HepG2 (cell line): ENCODE measurements around the gene CNNM4. TPM values are rescaled to one million over a fixed set of nuclear protein-coding genes. Genes with fewer than 3 reads are reported as not detected.

Experiments
- ATF1 ChIP-seq: IDR thresholded peaks from 2 replicates; pipeline ENCODE4 v1.6.1; 2016; ENCODE audit warnings: mild to moderate bottlenecking, control low read depth
- DNMT3B ChIP-seq: conservative IDR thresholded peaks from 2 replicates; pipeline ENCODE4 v1.6.1; 2016; ENCODE audit warnings: missing biosample characterization, control low read depth
- ELF3 ChIP-seq: IDR thresholded peaks from 2 replicates; pipeline ENCODE4 v1.6.1; 2016; ENCODE audit warnings: missing genetic modification reagents, missing compliant biosample characterization
- GTF3A ChIP-seq: sonication (generic); formaldehyde crosslinking; conservative IDR thresholded peaks from 2 replicates; pipeline ENCODE4 v1.4.0; 2020; ENCODE audit warnings: mild to moderate bottlenecking, missing genetic modification reagents
- MAFK ChIP-seq, 2 experiments: IDR thresholded peaks in 1 of 2; conservative IDR thresholded peaks in 1 of 2; 2 replicates each; pipeline ENCODE4 v1.6.1; 2011; ENCODE audit warnings: improper control_type of control experiment in 2 of 2, low read length in 2 of 2
- MIER2 ChIP-seq: IDR thresholded peaks from 2 replicates; pipeline ENCODE4 v1.6.1; 2016; ENCODE audit warnings: missing biosample characterization, missing genetic modification reagents
- NFE2 ChIP-seq: sonication (generic); formaldehyde crosslinking; IDR thresholded peaks from 2 replicates; pipeline ENCODE4 v1.4.0; 2020; ENCODE audit warnings: missing genetic modification reagents
- NFKB2 ChIP-seq: sonication (generic); formaldehyde crosslinking; IDR thresholded peaks from 2 replicates; pipeline ENCODE4 v1.4.0; 2020; ENCODE audit warnings: missing genetic modification reagents, borderline replicate concordance
- POLR2A ChIP-seq, 2 experiments: IDR thresholded peaks; 2 replicates each; pipeline ENCODE4 v1.6.1; 2011; ENCODE audit warnings: low read depth in 2 of 2, low read length in 2 of 2, mild to moderate bottlenecking in 1 of 2, moderate library complexity in 1 of 2; ENCODE audit not compliant: insufficient read depth in 1 of 2
- POLR2AphosphoS2 ChIP-seq: IDR thresholded peaks from 2 replicates; pipeline ENCODE4 v1.6.1; 2011; ENCODE audit warnings: low read depth, low read length, improper control_type of control experiment
- SIN3A ChIP-seq: IDR thresholded peaks from 2 replicates; pipeline ENCODE4 v1.6.1; 2011; ENCODE audit warnings: low read depth, mild to moderate bottlenecking, control low read depth, low read length, borderline replicate concordance
- STAG1 ChIP-seq: sonication (generic); formaldehyde crosslinking; IDR thresholded peaks from 2 replicates; pipeline ENCODE4 v1.4.0; 2020; ENCODE audit warnings: missing genetic modification reagents
- ZBTB8A ChIP-seq: sonication (generic); formaldehyde crosslinking; IDR thresholded peaks from 2 replicates; pipeline ENCODE4 v1.4.0; 2020; ENCODE audit warnings: mild to moderate bottlenecking, low read depth, missing genetic modification reagents, borderline replicate concordance
- ZMYM2 ChIP-seq: sonication (generic); formaldehyde crosslinking; IDR thresholded peaks from 2 replicates; pipeline ENCODE4 v1.8.0; 2022; ENCODE audit warnings: mild to moderate bottlenecking, missing genetic modification reagents
- ZNF264 ChIP-seq: sonication (generic); formaldehyde crosslinking; IDR thresholded peaks from 2 replicates; pipeline ENCODE4 v1.4.0; 2020; ENCODE audit warnings: missing genetic modification reagents
- ZNF326 ChIP-seq: sonication (generic); formaldehyde crosslinking; IDR thresholded peaks from 2 replicates; pipeline ENCODE4 v1.4.0; 2020; ENCODE audit warnings: missing genetic modification reagents, borderline replicate concordance
- ZNF589 ChIP-seq: sonication (generic); formaldehyde crosslinking; conservative IDR thresholded peaks from 2 replicates; pipeline ENCODE4 v1.8.0; 2022; ENCODE audit warnings: mild to moderate bottlenecking, moderate library complexity, missing genetic modification reagents
- ZNF75D ChIP-seq: sonication (generic); formaldehyde crosslinking; IDR thresholded peaks from 2 replicates; pipeline ENCODE4 v1.8.1; 2023; ENCODE audit warnings: missing genetic modification reagents, mild to moderate bottlenecking, borderline replicate concordance
- ZNF790 ChIP-seq: sonication (generic); formaldehyde crosslinking; IDR thresholded peaks from 2 replicates; pipeline ENCODE4 v1.8.0; 2022; ENCODE audit warnings: missing genetic modification reagents, mild to moderate bottlenecking, borderline replicate concordance
- ZSCAN29 ChIP-seq: sonication (generic); formaldehyde crosslinking; conservative IDR thresholded peaks from 2 replicates; pipeline ENCODE4 v1.4.0; 2020; ENCODE audit warnings: mild to moderate bottlenecking, missing genetic modification reagents
- polyA plus RNA-seq, 8 experiments: library from polyadenylated mRNA; depleted of rRNA in 3 of 8; stranded (reverse) in 7 of 8; unstranded in 1 of 8; fragments of >200 nt; fragmentation: Illumina TruSeq in 4 of 8; extraction: Trizol in 4 of 8; gene quantifications; 2 replicates each; pipeline versions ENCODE4 v1.2.1 to v1.2.3, GENCODE V29; 2011 to 2016; ENCODE audit warnings: low read depth in 4 of 8, missing spikeins in 1 of 8, mixed read lengths in 1 of 8; ENCODE audit not compliant: insufficient read depth in 1 of 8
- total RNA-seq, 5 experiments: library from RNA; depleted of rRNA; stranded (reverse); fragments of >200 nt; fragmentation: Illumina TruSeq; extraction: Trizol; gene quantifications; 2 replicates each; pipeline ENCODE4 v1.2.3, GENCODE V29; 2016; ENCODE audit warnings: low read depth in 1 of 5
- TF ChIP-seq, protein P1 (sequence below): sonication (generic); formaldehyde crosslinking; conservative IDR thresholded peaks from 2 replicates; pipeline ENCODE4 v1.8.0; 2022; ENCODE audit warnings: mild to moderate bottlenecking, moderate library complexity, missing genetic modification reagents
- TF ChIP-seq, protein P2 (sequence below): sonication (generic); formaldehyde crosslinking; IDR thresholded peaks from 2 replicates; pipeline ENCODE4 v1.5.1; 2020; ENCODE audit warnings: missing genetic modification reagents, mild to moderate bottlenecking, borderline replicate concordance

CNNM4 gene
- total and polyA plus RNA-seq, 2 of the 13 experiments (the other 11 are each of a cell fraction or from before 2014, with no cell fraction given), result 5.9 to 8.4 TPM

DNA sequence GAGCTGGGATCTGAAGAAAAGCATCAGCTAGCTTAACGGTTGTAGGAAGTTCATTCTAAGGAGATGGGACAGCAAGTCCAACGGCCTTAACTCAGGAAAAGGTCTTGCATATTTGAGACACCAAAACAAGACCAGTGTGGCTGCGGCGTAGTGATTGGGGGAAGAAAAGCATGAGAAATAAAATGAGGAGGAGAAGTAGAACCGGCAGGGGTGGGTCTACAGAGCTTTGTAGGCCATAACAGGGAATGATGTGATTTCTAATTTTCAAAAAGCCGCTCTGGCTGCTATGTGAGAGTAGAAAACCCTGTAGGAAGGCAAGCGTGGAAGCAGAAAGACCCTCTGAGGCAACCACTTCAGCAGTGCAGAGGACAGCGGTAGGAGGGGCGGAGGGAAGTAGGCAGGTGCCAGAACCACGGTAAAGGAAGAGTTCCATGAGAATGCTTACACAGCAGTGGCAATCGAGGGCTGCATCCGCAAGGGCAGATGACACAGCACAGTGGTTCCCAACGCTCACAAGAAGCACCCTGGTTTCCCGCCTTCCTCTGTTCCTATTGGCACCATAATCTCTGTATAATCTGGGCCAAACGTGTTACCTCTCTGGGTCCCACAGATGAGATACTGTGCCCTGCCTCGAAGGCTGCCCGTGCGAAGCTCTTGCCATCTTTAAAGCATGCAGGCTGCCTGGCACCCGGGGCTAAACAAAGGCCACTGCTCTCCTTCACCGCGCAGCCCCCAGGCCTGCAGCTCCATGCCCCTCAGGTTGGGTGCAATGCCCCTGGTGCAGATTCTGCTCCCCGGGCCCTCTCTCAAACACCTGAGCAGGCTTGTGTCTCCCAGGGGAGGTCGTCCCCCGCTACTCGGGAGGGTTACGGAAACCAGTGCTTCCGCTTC lies 96.3 kb downstream of the CNNM4 start (continued):
- TF ChIP-seq GTF3A (CRISPR knock-in tag) (no peak), ZNF264 (CRISPR knock-in tag) (0 out of 2 replicates have a peak, but pooled peaks have one; percentile 11), STAG1 (CRISPR knock-in tag) (0 out of 2 replicates have a peak, but pooled peaks have one; percentile 4), ZSCAN29 (0 out of 2 replicates have a peak, but pooled peaks have one; percentile 6), POLR2AphosphoS2 (no peak), ATF1 (CRISPR knock-in tag) (no peak), MIER2 (no peak), POLR2A (IDR thresholded peaks at IDR 0.05; ENCODE audit: insufficient read depth in 1 of 2, low read depth in 2 of 2, low read length in 2 of 2) (peak in 1 of 2 experiments; percentile 72; a peak in 2 of 4 replicates), ZNF75D (CRISPR knock-in tag) (no peak), DNMT3B (0 out of 2 replicates have a peak, but pooled peaks have one; percentile 28), ZNF326 (CRISPR knock-in tag) (no peak), NFE2 (CRISPR knock-in tag) (0 out of 2 replicates have a peak, but pooled peaks have one; percentile 32), MAFK (conservative IDR thresholded peaks at IDR 0.05 in 1 of 2, IDR thresholded peaks at IDR 0.05 in 1 of 2; ENCODE audit: low read length in 2 of 2) (peak; percentile 53 to 58), ZNF589 (CRISPR knock-in tag) (no peak), ZMYM2 (CRISPR knock-in tag) (no peak), NFKB2 (CRISPR knock-in tag) (0 out of 2 replicates have a peak, but pooled peaks have one; percentile 2), SIN3A (peak; percentile 50; the same call in 1 of the 2 replicates), ELF3 (peak; percentile 47; the same call in 1 of the 2 replicates), ZNF790 (no peak), ZBTB8A (CRISPR knock-in tag) (no peak)
- TF ChIP-seq, protein P1, sequence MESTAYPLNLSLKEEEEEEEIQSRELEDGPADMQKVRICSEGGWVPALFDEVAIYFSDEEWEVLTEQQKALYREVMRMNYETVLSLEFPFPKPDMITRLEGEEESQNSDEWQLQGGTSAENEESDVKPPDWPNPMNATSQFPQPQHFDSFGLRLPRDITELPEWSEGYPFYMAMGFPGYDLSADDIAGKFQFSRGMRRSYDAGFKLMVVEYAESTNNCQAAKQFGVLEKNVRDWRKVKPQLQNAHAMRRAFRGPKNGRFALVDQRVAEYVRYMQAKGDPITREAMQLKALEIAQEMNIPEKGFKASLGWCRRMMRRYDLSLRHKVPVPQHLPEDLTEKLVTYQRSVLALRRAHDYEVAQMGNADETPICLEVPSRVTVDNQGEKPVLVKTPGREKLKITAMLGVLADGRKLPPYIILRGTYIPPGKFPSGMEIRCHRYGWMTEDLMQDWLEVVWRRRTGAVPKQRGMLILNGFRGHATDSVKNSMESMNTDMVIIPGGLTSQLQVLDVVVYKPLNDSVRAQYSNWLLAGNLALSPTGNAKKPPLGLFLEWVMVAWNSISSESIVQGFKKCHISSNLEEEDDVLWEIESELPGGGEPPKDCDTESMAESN, result no peak
- TF ChIP-seq, protein P2, sequence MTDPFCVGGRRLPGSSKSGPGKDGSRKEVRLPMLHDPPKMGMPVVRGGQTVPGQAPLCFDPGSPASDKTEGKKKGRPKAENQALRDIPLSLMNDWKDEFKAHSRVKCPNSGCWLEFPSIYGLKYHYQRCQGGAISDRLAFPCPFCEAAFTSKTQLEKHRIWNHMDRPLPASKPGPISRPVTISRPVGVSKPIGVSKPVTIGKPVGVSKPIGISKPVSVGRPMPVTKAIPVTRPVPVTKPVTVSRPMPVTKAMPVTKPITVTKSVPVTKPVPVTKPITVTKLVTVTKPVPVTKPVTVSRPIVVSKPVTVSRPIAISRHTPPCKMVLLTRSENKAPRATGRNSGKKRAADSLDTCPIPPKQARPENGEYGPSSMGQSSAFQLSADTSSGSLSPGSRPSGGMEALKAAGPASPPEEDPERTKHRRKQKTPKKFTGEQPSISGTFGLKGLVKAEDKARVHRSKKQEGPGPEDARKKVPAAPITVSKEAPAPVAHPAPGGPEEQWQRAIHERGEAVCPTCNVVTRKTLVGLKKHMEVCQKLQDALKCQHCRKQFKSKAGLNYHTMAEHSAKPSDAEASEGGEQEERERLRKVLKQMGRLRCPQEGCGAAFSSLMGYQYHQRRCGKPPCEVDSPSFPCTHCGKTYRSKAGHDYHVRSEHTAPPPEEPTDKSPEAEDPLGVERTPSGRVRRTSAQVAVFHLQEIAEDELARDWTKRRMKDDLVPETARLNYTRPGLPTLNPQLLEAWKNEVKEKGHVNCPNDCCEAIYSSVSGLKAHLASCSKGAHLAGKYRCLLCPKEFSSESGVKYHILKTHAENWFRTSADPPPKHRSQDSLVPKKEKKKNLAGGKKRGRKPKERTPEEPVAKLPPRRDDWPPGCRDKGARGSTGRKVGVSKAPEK (CRISPR knock-in tag), result no peak
